ENCODE data around the gene SLC35G3.
"Not testable (repeated sequence)": the region's sequence is repeated elsewhere in the genome, so short reads cannot be mapped to it uniquely, and the experiment has no call there.

SLC35G3 gene

DNA sequence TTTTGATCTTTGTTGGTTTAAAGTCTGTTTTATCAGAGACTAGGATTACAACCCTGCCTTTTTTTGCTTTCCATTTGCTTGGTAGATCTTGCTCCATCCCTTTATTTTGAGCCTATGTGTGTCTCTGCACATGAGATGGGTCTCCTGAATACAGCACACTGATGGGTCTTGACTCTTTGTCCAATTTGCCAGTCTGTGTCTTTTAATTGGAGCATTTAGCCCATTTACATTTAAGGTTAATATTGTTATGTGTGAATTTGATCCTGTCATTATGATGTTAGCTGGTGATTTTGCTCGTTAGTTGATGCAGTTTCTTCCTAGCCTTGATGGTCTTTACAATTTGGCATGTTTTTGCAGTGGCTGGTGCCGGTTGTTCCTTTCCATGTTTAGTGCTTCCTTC lies 8.4 kb upstream of the SLC35G3 start:
- not testable (repeated sequence) for DNase-seq

DNA sequence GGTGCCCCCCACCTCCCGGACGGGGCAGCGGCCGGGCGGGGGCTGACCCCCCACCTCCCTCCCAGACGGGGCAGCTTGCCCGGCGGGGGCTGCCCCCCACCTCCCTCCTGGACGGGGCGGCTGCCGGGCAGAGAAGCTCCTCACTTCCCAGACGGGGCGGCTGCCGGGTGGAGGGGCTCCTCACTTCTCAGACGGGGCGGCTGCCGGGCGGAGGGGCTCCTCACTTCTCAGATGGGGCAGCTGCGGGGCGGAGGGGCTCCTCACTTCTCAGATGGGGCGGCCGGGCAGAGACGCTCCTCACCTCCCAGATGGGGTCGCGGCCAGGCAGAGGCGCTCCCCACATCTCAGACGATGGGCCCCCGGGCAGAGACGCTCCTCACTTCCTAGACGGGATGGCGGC lies 869 bp upstream of the SLC35G3 start:
- not testable (repeated sequence) for DNase-seq

DNA sequence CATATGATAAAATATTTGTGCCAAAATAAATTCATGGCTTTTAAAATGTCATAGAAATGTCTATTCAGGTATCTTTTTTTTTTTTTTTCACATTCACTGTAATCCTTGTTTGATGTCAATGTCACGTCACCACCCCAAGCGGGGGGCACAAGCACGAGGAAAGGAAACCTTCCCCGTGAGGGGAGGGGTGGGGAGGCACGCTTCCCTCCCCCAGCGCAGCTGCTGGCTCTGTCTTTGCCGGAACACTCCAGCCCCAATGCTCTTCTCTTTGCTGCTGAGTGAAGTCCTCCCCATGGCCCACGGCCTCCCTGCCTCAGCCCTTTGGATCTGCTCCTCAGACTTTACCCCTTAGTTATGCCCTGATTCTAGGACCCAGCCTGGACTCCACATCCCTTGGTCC lies 1.5 kb downstream of the SLC35G3 start:
- no peak for DNase-seq

DNA sequence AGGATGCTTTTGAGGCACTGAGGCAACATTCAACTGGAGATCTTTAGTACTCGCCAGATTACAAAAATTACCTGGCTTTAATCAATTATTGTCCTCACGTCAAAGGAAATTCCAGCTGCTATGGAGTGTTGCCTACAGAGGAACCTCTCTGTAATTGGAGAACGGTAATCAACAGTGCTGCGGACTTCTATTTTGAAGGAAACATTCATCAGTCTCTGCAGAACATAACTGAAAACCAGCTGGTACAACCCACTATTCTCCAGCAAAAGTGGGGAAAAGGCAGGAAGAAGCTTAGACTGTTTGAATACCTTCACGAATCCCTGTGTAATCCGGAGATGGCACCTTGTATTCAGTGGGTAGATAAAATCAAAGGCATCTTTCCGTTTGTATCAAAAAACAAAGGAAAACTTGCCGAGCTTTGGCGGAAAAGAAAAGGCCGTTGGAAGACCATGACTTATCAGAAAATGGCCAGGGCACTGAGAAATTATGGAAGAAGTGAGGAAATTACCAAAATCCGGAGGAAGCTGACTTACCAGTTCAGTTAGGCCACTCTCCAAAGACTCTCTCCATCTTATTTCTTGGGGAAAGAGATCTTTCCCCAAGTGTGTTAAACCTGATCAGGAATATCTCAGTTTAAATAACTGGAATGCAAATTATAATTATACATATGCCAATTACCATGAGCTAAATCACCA lies 3.0 kb downstream of the SLC35G3 start:
- DNase-seq = no peak

DNA sequence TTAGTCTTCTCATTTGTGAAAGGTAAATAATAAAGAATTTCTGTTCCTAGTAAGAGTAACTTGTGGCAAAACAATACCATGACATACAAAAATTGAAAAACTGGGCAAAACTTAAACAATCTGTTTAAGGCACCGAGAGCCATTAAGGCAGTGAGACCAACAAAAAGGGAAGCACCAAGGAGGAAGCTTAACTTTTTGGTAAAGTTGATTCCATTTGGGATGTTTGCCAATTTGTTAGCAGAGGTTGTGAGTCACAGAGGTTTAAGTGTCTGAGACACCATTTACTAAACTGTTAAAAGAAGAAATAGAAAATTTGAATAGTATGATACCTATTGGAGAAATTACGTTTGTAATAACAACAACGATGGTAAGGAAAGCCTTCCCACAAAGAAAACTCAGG lies 4.9 kb downstream of the SLC35G3 start:
- DNase-seq = no peak

DNA sequence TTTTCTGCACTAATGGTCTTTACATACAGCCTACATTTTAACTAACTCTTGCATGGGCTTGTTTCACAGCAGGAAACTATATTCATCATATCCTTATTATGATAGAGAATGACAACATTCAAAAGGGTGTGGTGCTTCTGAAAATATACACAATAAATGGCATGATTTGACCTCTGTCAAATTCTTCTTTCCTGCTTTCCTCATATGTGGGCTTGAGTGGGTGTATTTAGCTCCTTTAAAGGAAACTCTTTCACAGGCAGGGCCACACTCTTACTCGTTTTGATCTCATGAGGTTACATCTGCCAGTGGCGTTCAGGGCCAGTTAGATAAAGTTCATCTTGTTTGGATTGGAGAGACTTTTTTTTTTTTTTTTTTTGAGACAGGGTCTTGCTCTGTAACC lies 6.1 kb downstream of the SLC35G3 start:
- no peak for DNase-seq

DNA sequence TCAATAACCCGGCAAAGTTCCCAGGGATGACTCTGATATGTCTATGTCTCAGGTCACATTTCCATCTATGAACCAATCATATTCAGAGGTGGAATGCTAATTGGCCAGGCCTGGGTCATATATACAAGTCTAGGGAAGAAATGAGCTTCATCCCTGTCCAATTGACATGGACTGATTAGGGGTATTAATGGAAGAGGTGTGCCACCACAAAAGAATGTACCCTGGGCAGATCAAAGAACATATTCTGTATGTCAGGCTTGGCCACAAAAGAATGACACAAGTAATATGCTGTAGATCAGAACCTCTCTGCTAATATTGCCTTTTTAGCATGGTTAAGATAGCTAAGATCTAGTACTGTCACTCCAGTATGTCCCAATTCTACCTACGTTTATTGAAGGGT lies 6.7 kb downstream of the SLC35G3 start:
- DNase-seq = no peak

DNA sequence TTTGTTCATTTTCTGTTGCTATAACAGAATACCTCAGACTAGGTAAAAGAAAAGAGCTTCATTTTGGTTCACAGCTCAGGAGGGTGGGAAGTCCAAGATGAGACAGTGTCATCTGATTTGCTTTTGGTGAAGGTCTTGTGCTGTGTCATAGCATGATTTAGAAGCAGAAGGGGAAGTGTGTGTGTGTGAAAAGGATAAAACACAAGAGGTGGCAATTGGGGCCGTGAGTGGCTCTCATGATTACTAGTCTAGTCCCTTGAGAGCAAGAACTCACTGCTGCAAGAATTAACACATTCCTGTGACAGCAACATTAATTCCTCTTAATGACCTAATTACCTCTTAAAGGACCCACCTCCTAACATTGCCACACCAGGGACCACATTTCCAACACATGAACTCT lies 8.3 kb downstream of the SLC35G3 start:
- no peak for DNase-seq

DNA sequence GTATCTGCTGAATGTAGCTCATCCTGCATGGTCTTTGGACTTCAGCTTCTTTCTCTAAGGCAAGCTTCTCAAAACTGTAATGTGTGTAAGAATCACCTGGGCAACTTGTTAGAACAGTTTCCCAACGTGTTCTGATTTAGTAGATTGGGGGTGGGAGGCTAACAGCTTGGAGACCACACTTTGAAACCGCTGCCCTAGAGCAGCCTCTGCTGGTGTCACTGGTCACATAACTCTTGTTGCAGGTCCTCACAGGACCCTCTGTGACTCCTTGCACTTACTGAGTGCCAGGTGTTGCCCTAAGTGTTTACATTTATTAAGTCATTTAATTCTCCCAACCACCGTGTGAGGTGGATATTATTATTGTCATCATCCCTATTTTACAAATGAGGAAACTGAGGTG lies 9.9 kb downstream of the SLC35G3 start:
- no peak for DNase-seq

DNA sequence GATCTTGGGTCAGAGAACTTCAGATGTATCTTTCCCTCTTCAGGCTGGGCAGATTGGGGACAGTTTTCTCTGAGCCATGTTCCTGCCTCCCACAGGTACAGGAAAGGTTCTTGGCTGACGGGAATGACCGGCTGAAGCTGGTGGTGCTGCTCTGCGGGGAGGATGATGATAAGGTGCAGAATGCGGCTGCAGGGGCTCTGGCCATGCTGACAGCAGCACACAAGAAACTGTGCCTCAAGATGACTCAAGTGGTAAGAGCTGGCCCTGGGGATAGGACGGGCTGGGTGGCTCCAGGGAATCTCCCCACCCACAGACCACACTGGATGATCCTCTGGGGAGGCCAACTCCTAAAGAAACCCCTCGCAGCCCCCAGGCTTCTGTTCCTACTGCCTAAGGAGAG lies 10.9 kb downstream of the SLC35G3 start:
- no peak for DNase-seq

DNA sequence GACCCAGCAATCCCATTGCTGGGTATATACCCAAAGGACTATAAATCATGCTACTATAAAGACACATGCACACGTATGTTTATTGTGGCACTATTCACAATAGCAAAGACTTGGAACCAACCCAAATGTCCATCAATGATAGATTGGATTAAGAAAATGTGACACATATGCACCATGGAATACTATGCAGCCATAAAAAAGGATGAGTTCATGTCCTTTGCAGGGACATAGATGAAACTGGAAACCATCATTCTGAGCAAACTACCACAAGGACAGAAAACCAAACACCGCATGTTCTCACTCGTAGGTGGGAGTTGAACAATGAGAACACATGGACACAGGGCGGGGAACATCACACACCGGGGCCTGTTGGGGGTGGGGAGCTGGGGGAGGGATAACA lies 14.8 kb downstream of the SLC35G3 start:
- DNase-seq = not testable (repeated sequence)

DNA sequence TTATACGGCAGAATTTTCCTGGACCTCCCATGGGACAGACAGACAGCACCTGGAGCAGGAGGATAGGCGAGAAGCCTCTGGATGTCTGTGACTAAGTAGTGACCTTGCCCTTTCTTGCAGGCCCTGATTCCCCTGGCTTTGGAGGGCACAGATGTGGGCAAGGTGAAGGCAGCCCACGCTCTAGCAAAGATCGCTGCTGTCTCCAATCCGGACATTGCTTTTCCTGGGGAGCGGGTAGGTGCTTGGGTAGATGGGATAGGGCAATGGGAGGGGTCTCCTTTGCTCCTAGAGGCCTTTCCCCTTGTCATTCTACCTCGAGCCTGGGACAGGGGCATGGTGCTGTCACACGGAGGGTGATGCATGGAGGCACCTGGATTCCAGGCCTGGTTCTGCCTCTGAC lies 17.3 kb downstream of the SLC35G3 start:
- no peak for DNase-seq

DNA sequence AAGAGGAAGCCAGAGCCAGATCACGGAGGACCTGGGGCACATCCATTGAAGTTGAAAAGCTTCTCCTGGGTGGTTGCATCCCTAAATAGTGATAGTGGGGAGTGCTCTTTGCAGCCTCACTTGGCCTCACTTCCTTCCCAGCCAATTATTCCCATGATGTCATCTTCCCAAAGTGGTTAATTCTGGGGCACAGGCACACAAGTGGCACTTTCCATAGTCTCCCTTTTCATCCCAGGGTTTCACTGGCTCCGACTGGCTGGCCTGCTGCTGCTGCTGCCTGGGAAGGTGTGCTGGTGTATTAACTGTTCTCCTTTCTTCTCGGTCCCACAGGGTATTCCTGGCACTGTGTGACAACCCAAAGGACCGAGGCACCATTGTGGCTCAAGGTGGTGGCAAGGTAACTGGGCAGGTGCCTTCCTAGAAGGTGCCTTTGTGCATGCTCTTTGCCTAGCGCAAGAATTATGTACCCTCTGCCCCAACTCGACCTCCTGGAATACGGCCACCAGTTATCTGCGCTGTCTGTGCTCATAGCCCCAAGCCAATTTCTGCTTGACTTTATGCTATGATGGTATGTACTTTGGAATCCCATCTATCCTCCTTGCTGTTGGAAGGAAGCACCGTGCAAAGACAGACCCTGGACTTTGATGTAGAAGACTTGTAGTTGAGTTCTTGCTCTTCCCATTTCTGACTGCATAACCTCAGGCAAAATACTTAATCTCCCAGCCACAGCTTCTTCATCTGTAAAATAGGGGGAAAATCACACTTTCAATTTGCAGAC lies 18.4 kb downstream of the SLC35G3 start:
- DNase-seq = no peak

DNA sequence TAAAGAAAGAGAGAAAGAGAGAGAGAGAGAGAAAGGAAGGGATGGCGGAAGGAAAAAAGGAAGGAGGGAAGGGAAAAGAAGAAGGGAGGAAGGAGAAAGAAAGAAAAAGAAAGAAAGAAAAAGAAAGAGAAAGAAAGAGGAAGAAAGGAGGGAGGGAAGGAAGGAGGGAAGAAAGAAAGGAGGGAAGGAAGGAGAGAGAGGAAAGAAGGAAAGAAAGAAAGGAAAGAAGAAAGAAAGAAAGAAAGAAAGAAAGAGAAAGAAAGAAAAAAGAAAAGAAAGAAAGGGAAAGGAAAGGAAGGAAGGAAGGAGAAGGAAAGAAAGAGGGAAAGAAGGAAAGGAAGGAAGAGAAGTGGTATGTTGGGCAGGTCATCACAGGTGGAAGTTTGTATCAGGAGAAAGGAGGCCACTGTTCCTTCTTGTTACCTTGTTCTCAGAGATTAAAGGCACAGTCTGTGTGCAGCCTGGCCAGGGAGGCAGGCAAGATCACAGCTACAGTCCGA lies 19.3 kb downstream of the SLC35G3 start:
- DNase-seq = no peak

DNA sequence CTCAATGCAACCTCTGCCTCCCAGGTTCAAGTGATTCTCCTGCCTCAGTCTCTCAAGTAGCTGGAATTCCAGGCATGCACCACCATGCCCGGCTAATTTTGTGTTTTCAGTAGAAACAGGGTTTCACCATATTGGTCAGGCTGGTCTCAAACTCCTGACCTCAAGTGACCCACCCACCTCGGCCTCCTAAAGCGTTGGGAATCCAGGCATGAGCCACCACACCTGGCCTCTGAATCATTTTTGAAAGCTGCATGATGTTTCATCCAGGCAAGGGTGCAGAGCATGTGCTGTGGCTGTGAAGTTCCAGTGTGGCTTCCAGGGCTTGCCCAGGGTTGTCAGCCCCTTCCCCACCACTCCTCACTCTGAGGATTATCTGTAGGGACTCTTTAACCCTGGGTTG lies 21.9 kb downstream of the SLC35G3 start:
- not testable (repeated sequence) for DNase-seq

DNA sequence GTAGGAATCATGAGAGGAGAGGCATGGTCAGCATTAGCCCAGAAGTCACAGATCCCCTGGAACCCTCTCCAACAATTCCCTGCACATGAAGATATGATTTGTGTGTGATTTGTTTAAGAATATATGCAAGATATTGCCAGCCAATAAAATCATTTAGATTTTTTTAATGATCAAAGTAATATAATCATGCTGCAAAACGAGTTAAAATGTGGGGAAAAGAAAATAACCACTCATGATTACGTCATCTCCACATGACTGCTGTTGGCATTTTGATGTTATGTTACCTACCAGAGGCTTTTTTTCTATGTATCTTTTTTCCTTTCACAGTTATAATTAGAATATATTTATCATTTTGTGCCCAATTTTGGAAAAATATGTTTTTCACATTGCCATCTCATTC lies 22.4 kb downstream of the SLC35G3 start:
- DNase-seq = no peak

DNA sequence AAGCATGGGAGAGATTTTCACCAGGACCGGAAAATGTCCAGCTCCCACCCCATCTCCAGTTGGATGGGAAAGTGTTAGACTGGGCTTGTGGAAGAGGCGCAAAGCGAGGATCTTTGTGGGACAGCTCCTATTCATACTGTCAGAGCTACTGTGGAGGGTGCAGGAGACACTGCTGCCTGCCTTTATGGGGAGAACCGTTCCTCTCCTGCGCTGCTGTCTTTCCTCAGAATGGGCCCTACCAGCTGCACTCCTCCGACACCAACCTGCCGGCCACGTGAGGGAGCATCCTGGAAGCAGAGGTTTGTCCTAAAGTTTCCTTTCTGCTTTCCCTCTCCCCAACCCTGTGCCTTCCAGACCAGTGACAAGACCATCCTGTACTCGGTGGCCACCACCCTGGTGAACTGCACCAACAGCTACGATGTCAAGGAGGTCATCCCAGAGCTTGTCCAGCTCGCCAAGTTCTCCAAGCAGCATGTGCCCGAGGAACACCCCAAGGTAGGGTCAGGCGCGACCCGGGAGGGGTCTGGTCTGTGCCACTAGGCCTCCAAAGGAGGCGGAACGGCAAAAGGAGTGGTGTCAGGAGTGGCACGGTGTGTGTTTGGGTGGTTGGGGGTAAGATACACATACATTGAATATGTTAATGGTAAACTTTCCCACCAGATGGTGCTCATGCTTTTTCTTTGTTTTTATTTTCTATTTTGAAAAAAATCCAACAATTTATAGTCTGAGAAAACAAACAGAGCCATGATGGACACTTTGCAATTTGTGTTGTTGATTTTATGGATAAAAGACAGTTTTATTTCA lies 23.0 kb downstream of the SLC35G3 start:
- no peak for DNase-seq

DNA sequence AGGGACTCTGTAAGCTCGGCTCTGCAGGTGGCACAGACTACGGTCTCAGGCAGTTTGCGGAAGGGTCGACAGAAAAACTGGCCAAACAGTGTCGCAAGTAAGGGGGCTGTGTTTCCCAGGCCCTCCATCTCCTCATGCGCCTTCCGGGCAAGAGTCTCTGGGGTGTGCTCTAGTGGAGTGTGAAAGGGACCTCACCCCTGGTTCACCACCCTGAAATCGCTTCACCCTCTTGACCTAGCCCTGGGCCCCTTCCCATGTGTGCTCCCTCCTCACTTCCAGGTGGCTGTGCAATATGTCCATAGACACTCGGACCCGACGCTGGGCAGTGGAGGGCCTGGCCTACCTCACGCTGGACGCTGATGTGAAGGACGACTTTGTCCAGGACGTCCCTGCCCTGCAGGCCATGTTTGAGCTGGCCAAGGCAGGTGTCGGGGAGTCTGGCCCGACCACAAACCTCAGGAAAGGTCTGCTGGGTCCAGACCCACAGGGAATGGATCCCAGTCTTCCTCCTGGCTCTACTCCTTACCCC lies 24.3 kb downstream of the SLC35G3 start:
- DNase-seq = no peak

DNA sequence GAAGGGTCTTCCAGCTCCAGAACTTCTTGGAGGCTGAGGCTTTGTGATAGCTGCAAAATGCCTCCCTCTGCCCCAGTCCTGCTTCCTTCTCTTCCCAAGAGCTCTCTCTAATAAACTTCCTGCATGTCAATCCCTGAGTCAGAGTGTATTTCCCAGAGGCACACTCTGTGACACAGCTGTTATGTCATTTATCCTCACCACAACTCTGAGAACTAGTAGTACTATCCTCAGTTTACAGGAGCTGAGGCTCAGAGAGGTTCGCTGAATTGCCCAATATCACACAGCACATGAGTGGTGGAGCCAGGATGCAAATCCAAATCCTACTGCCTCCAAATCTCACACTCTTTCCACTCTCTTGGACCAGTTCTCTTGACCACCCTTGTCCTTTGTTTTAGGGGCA lies 26.5 kb downstream of the SLC35G3 start:
- DNase-seq = no peak

DNA sequence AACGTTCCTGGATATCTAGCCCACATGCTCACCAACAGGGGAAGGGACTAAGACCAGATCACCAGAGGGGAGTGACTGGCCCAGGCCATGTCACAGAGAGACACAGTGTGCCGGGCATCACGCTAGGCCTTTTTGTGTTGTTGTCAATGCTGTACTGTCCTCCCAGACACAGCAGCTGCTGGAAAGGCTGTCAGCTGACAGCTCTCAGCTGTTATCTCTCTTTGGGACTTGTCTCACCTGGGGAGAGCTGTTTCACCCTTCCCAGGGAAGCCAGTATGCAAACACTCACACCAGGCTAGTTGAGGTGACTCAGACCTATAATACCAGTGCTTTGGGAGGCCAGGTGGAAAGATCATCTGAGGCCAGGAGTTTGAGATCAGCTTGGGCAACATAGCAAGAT lies 27.1 kb downstream of the SLC35G3 start:
- no peak for DNase-seq

DNA sequence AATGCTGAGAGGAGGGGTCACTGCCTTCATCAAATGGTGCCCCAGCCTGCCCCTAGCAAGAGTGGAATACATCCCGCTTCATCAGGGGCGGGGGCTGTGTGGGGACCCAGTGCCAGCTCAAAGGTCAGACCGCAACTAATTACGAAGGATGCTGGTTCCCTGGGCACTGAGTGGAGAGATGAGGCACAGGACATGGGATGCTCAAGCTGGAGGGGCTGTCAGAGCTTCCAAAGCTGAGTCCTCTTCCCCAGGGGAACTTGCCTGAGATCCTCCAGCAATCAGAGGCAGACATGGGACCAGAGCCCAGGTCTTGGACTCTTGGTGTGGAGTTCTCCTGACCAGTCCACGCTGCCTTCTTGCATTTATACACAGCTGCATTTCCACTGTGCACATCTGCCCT lies 27.7 kb downstream of the SLC35G3 start:
- no peak for DNase-seq

DNA sequence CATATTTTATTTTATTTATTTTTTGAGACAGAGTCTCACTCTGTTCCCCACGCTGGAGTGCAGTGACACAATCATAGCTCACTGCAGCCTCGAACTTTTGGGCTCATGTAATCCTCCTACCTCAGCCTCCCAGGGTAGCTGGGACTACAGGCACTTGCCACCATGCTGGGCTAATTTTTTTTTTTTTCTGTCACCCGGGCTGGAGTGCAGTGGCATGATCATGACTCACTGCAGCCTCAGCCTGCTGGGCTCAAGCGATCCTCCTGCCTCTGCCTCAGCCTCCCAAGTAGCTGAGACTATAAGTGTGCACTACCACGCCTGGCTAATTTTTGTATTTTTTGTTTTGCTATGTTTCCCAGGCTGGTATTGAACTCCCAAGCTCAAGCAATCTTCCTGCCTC lies 29.5 kb downstream of the SLC35G3 start:
- no peak for DNase-seq

DNA sequence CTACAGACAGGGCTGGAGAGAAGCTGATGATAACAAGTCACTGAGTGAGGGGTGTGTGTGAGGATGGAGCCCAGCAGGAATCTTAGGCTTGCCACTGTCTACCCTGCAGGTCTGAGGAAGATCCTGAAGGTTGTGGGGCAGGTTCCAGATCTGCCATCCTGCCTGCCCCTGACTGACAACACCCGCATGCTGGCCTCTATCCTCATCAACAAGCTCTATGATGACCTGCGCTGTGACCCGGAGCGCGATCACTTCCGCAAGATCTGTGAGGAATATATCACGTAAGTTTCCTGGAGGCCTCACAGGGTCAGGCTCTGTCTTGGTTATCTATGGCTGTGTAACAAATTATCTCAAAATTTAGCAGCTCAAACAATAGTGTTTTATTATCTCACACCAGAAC lies 30.3 kb downstream of the SLC35G3 start:
- DNase-seq = no peak

DNA sequence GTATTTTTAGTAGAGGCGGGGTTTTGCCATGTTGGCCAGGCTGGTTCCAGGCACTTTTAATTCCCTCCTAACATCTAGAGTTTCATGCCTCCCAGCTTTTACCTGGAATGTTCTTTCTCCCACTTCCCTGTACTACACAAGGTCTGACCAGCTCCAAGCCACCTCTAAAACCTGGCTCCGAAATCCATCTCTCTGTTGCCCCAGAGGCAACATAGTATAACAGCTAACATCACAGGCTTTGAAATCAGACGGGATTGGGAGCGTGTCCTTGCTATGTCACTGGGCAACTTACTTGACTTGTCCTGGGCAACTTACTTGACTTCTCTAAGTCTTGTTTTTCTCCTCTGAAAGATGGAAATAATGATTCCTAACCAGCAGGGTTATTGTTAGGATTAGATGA lies 31.4 kb downstream of the SLC35G3 start:
- no peak for DNase-seq

Data from DMS79 (cell line).